ENCODE results near the gene SEPTIN10. TPM values are rescaled to one million over a fixed set of nuclear protein-coding genes. Genes with fewer than 3 reads are reported as not detected.

Gene SEPTIN10
- total and polyA plus RNA-seq, 9 donors, result 48.9 to 93.8 (median 74.8) TPM

- TF ChIP-seq POLR2A (IDR thresholded peaks at IDR 0.05), result no peak
- TF ChIP-seq EP300 (IDR thresholded peaks at IDR 0.05), result no peak
- no peak for TF ChIP-seq CTCF (IDR thresholded peaks at IDR 0.05)
- no peaks in the 10 kb centered on the region for H3K9me3 ChIP-seq
- no peaks in the 10 kb centered on the region for H3K36me3 ChIP-seq
- DNase-seq, result no peak
- H3K4me3 ChIP-seq, result no peak overlapping the region
- no peak overlapping the region for H3K27ac ChIP-seq
- peaks cover 10% of the 10 kb centered on the region for H3K4me1 ChIP-seq (ENCODE audit: insufficient read depth)
- intact Hi-C loops (cut with DNase I), result no loop called here
- WGBS, 3 donors, result 76 to 87% (median 80%) methylated on average over 20 of the region's 20 CpGs
- H3K27me3 ChIP-seq, result no peaks in the 10 kb centered on the region
Measured at GRCh38 chr2:109516445-109517117, 97.2 kb downstream of the SEPTIN10 start.

DNA sequence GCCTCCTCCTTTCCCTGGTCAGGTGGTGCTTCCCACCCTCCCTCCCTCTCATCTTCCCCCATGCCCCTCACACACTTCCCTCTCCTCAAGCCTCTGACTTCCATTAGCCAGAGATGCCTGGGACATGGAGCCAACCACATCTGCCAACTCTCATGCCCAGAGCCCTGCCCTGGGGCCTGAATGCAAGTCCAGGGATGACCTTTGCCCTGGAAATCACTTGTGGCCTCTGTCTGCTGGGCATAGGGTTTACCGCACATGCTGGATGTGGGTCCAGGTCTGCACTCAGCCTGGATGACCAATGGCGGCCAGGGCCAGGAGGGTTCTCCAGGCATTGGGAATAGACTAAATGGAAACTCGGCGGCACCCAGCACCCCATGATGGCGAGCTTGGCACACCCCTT is 98.9 kb downstream of the SEPTIN10 start:
- Histone ChIP-seq H3K36me3 (no peaks in the 10 kb centered on the region), H3K27me3 (no peaks in the 10 kb centered on the region), H3K4me1 (ENCODE audit: insufficient read depth) (peaks cover 10% of the 10 kb centered on the region), H3K4me3 (no peak overlapping the region), H3K9me3 (no peaks in the 10 kb centered on the region), H3K27ac (peak overlapping the region in 1 of 2 donors; percentile 55)
- intact Hi-C loops (cut with DNase I), result loop anchor here in 1 of 4 donors (5.0 kb wide), 1 partner anchor 388 kb away; the partner anchor contains the start of gene SH3RF3
- WGBS, 3 donors, result 96 to 100% (median 96%) methylated on average over 5 of the region's 5 CpGs
- no peak for TF ChIP-seq CTCF (IDR thresholded peaks at IDR 0.05)
- TF ChIP-seq POLR2A (IDR thresholded peaks at IDR 0.05), result no peak
- TF ChIP-seq EP300 (IDR thresholded peaks at IDR 0.05), result no peak
- no peak for DNase-seq

DNA sequence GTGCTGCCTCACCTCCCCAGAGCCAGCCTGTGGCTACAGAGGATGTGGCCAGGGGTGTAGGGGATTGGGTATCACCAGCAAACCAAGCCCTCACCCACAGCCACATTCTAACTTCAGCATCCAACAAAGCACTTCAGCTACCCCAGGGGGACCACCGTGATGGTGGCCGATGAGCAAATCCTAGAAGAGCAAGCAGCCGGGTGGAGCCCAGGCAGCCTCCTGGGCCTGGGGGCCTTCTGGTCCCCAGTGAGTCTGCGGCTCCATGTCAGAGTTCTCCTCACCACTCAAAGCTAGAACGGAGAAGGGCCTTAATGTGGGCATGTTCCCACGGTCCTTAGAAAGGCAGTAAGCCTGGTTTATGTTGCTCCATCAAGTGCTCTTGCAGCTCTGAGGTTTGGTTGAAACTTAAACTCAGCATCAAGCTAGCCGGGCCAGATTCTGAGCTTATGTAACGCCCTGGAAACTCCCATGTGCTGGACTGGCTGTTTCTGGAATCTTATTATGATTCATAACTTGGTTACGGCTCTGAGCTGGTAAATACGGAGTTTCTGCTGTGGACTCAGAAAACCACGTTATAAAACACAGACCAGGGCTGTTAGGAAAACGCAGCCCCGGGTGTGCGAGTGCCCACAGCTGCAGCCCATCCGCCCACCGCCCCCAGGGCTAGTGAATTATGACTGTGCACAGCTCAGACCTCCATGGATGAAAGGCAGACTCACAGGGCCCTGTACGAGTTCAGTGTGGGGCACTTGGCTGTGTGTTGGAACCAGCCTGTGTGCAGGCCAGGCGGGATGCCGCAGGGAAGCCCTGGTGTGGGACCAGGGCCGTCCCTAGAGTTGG is 99.8 kb downstream of the SEPTIN10 start:
- no peaks in the 10 kb centered on the region for H3K27me3 ChIP-seq
- 20 to 26% (median 26%) methylated on average over 18 to 20 of the region's 20 CpGs for WGBS, 3 donors
- H3K36me3 ChIP-seq, result no peaks in the 10 kb centered on the region
- no peak for TF ChIP-seq EP300 (IDR thresholded peaks at IDR 0.05)
- TF ChIP-seq CTCF (IDR thresholded peaks at IDR 0.05), result no peak
- no peak for TF ChIP-seq POLR2A (IDR thresholded peaks at IDR 0.05)
- intact Hi-C loops (cut with DNase I), result loop anchor here in 1 of 4 donors (5.0 kb wide), 1 partner anchor 387 kb away; the partner anchor contains the start of gene SH3RF3
- no peaks in the 10 kb centered on the region for H3K9me3 ChIP-seq
- DNase-seq, result peak in 4 of 5 donors; percentile 35 to 71 (median 59)
- H3K4me3 ChIP-seq, result no peak overlapping the region
- peaks cover 10% of the 10 kb centered on the region for H3K4me1 ChIP-seq (ENCODE audit: insufficient read depth)
- H3K27ac ChIP-seq, result peak overlapping the region; percentile 55 to 61

- intact Hi-C loops (cut with DNase I), result loop anchor here in 1 of 4 donors (5.0 kb wide), 1 partner anchor 386 kb away; the partner anchor contains the start of gene SH3RF3
- no peaks in the 10 kb centered on the region for H3K9me3 ChIP-seq
- no peak for DNase-seq
- no peaks in the 10 kb centered on the region for H3K27me3 ChIP-seq
- no peak overlapping the region for H3K4me3 ChIP-seq
- TF ChIP-seq CTCF (IDR thresholded peaks at IDR 0.05) (no peak), EP300 (IDR thresholded peaks at IDR 0.05) (no peak), POLR2A (IDR thresholded peaks at IDR 0.05) (no peak)
- peaks cover 10% of the 10 kb centered on the region for H3K4me1 ChIP-seq (ENCODE audit: insufficient read depth)
- 94% methylated on average over 5 of the region's 5 CpGs for WGBS, 3 donors
- no peak overlapping the region for H3K27ac ChIP-seq
- H3K36me3 ChIP-seq, result no peaks in the 10 kb centered on the region
Measured at GRCh38 chr2:109513230-109513629, 100.5 kb downstream of the SEPTIN10 start.

Measured in ovary (tissue), 9 donors.